ENCODE results near the gene ZBTB25. TPM values are rescaled to one million over a fixed set of nuclear protein-coding genes. Genes with fewer than 3 reads are reported as not detected.

The ZBTB25 gene
- polyA plus RNA-seq, 3 donors: 3.2 to 8.7 (median 3.9) TPM

- Mint-ChIP-seq H3K4me3 (no peak overlapping the region), H3K27me3 (ENCODE audit: low read depth in 3 of 3) (no peaks in the 10 kb centered on the region), H3K36me3 (peaks cover 57 to 64% of the 10 kb centered on the region in 2 donors), H3K9me3 (no peaks in the 10 kb centered on the region), H3K27ac (no peak overlapping the region), H3K4me1 (no peaks in the 10 kb centered on the region)
- TF ChIP-seq, protein P1, sequence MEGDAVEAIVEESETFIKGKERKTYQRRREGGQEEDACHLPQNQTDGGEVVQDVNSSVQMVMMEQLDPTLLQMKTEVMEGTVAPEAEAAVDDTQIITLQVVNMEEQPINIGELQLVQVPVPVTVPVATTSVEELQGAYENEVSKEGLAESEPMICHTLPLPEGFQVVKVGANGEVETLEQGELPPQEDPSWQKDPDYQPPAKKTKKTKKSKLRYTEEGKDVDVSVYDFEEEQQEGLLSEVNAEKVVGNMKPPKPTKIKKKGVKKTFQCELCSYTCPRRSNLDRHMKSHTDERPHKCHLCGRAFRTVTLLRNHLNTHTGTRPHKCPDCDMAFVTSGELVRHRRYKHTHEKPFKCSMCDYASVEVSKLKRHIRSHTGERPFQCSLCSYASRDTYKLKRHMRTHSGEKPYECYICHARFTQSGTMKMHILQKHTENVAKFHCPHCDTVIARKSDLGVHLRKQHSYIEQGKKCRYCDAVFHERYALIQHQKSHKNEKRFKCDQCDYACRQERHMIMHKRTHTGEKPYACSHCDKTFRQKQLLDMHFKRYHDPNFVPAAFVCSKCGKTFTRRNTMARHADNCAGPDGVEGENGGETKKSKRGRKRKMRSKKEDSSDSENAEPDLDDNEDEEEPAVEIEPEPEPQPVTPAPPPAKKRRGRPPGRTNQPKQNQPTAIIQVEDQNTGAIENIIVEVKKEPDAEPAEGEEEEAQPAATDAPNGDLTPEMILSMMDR (IDR thresholded peaks at IDR 0.05): no peak
- no peak overlapping the region for H3K4me3 ChIP-seq (replicated peaks in 1 of 3; ENCODE audit: low read depth in 2 of 3, low read length in 3 of 3)
- H3K9ac ChIP-seq (ENCODE audit: insufficient read depth, low read length, poor library complexity, severe bottlenecking): no peak overlapping the region
- peaks cover 47 to 95% of the 10 kb centered on the region in 2 donors for H3K36me3 ChIP-seq (replicated peaks in 1 of 2; ENCODE audit: control insufficient read depth in 1 of 2, insufficient read depth in 2 of 2, low read length in 2 of 2)
- H3K9me3 ChIP-seq (replicated peaks in 1 of 2; ENCODE audit: control insufficient read depth in 1 of 2, insufficient read depth in 1 of 2, low read length in 2 of 2): no peaks in the 10 kb centered on the region
- H3K27ac ChIP-seq (ENCODE audit: low read depth in 1 of 2, low read length in 2 of 2): no peak overlapping the region
- no peaks in the 10 kb centered on the region for H4K20me1 ChIP-seq (ENCODE audit: insufficient read depth, low read length)
- H3K27me3 ChIP-seq (ENCODE audit: control insufficient read depth in 2 of 2, insufficient read depth in 2 of 2, low read length in 2 of 2): no peaks in the 10 kb centered on the region
- H3K4me2 ChIP-seq (replicated peaks; ENCODE audit: extremely low read depth, low read length, poor library complexity, severe bottlenecking): no peak overlapping the region
- intact Hi-C loops (cut with micrococcal nuclease): no loop called here
- WGBS (ENCODE audit: insufficient coverage): 60% methylated on average over 3 of the region's 3 CpGs
- H3K4me1 ChIP-seq (ENCODE audit: control insufficient read depth in 1 of 2, insufficient read depth in 2 of 2, low read length in 2 of 2): no peaks in the 10 kb centered on the region
- H3K79me2 ChIP-seq (ENCODE audit: insufficient read depth, low read length): no peaks in the 10 kb centered on the region
- no peak for DNase-seq
- H2AFZ ChIP-seq (ENCODE audit: insufficient read depth, low read depth, low read length, poor library complexity, severe bottlenecking): no peak overlapping the region
Measured at GRCh38 chr14:64440494-64440893, 63.1 kb downstream of the ZBTB25 start.

DNA sequence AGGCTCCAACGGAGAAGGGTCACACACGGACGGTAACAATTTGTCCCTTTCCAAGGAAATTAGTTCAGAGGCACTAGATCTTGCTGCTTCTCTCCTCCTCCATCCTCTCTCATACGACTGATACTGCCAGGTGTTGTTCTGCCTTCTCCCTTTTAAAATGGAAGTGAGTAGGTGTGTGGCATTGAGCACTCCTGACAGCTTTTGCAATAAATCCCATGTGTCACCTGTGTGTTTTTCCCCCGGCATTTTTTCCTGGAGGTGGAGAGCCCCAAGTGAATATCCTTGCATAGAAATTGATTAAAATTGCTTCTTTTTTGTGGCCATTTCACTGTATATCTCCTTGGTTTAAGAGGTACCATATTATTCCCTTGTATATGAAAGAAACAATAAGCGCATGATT, 64.5 kb downstream of the ZBTB25 start:
- Mint-ChIP-seq H3K9me3 (no peaks in the 10 kb centered on the region), H3K36me3 (peaks cover 59 to 74% of the 10 kb centered on the region in 2 donors), H3K4me3 (no peak overlapping the region), H3K27ac (no peak overlapping the region), H3K4me1 (no peaks in the 10 kb centered on the region), H3K27me3 (ENCODE audit: low read depth in 3 of 3) (no peaks in the 10 kb centered on the region)
- Histone ChIP-seq H3K27me3 (ENCODE audit: control insufficient read depth in 2 of 2, insufficient read depth in 2 of 2, low read length in 2 of 2) (no peaks in the 10 kb centered on the region), H3K9me3 (replicated peaks in 1 of 2; ENCODE audit: control insufficient read depth in 1 of 2, insufficient read depth in 1 of 2, low read length in 2 of 2) (no peaks in the 10 kb centered on the region), H3K36me3 (replicated peaks in 1 of 2; ENCODE audit: control insufficient read depth in 1 of 2, insufficient read depth in 2 of 2, low read length in 2 of 2) (peaks cover 51 to 93% of the 10 kb centered on the region in 2 donors), H3K27ac (ENCODE audit: low read depth in 1 of 2, low read length in 2 of 2) (no peak overlapping the region), H3K4me1 (ENCODE audit: control insufficient read depth in 1 of 2, insufficient read depth in 2 of 2, low read length in 2 of 2) (no peaks in the 10 kb centered on the region), H3K4me2 (replicated peaks; ENCODE audit: extremely low read depth, low read length, poor library complexity, severe bottlenecking) (no peak overlapping the region), H3K79me2 (ENCODE audit: insufficient read depth, low read length) (no peaks in the 10 kb centered on the region), H3K4me3 (replicated peaks in 1 of 3; ENCODE audit: low read depth in 2 of 3, low read length in 3 of 3) (no peak overlapping the region), H3K9ac (ENCODE audit: insufficient read depth, low read length, poor library complexity, severe bottlenecking) (no peak overlapping the region), H4K20me1 (ENCODE audit: insufficient read depth, low read length) (no peaks in the 10 kb centered on the region), H2AFZ (ENCODE audit: insufficient read depth, low read depth, low read length, poor library complexity, severe bottlenecking) (no peak overlapping the region)
- DNase-seq: no peak
- intact Hi-C loops (cut with micrococcal nuclease): loop anchor here in 1 of 2 donors (10.0 kb wide), 1 partner anchor 196 kb away; no protein-coding TSS in a partner anchor
- WGBS (ENCODE audit: insufficient coverage): 100% methylated on average over 1 of the region's 6 CpGs
- TF ChIP-seq, protein P1 (IDR thresholded peaks at IDR 0.05): no peak

All from CD14-positive monocyte (primary cell).